HG02973 (cell line): ENCODE measurements around the gene ZBED4.
A peak's percentile ranks its signal among the peaks of the same experiment; 100 is the strongest.
"Not testable (repeated sequence)": the region's sequence is repeated elsewhere in the genome, so short reads cannot be mapped to it uniquely, and the experiment has no call there.

Experiments used
- ATAC-seq: cut with Tn5 transposase; IDR thresholded peaks from one replicate; pipeline ENCODE4 v1.9.1; 2021; ENCODE audit warnings: moderate library complexity; ENCODE audit not compliant: unreplicated experiment

Gene ZBED4

GRCh38 chr22:49852898-49853894 lies at the start of gene ZBED4:
Gene ZBED4, plus strand, starts transcription at chr22:49853844. Its CDS starts 29,819 bp downstream, at chr22:49883663.
- peak; percentile 55 for ATAC-seq

GRCh38 chr22:49807129-49807528 lies 46.5 kb upstream of the ZBED4 start:
- ATAC-seq, result no peak

- ATAC-seq, result no peak
Observed at GRCh38 chr22:49807780-49808708, 45.6 kb upstream of the ZBED4 start.

GRCh38 chr22:49810363-49811019 lies 43.2 kb upstream of the ZBED4 start:
- ATAC-seq, result no peak

GRCh38 chr22:49811020-49811791 lies 42.4 kb upstream of the ZBED4 start:
- no peak for ATAC-seq

GRCh38 chr22:49812838-49813237 lies 40.8 kb upstream of the ZBED4 start:
- no peak for ATAC-seq

GRCh38 chr22:49814164-49814686 lies 39.4 kb upstream of the ZBED4 start:
- no peak for ATAC-seq

- no peak for ATAC-seq
Observed at GRCh38 chr22:49814856-49815255, 38.8 kb upstream of the ZBED4 start.

- no peak for ATAC-seq
Observed at GRCh38 chr22:49815641-49816091, 38.0 kb upstream of the ZBED4 start.

- ATAC-seq, result no peak
Observed at GRCh38 chr22:49817359-49817758, 36.3 kb upstream of the ZBED4 start.

- no peak for ATAC-seq
Observed at GRCh38 chr22:49820984-49821383, 32.7 kb upstream of the ZBED4 start.

- ATAC-seq, result not testable (repeated sequence)
Observed at GRCh38 chr22:49821741-49822140, 31.9 kb upstream of the ZBED4 start.

- ATAC-seq, result no peak
Observed at GRCh38 chr22:49823289-49824045, 30.2 kb upstream of the ZBED4 start.

GRCh38 chr22:49824185-49824925 lies 29.3 kb upstream of the ZBED4 start:
- ATAC-seq, result no peak

GRCh38 chr22:49824936-49825335 lies 28.7 kb upstream of the ZBED4 start:
- no peak for ATAC-seq

- no peak for ATAC-seq
Observed at GRCh38 chr22:49825436-49825835, 28.2 kb upstream of the ZBED4 start.

- ATAC-seq, result no peak
Observed at GRCh38 chr22:49825944-49826602, 27.6 kb upstream of the ZBED4 start.
